Measurements from ENCODE around the gene KLF6. TPM values are rescaled to one million over a fixed set of nuclear protein-coding genes. Genes with fewer than 3 reads are reported as not detected.

KLF6 gene
- total RNA-seq, 3 donors from 2014 or later (not counting 1 experiment from before 2014, with no cell fraction given), result 1,044 to 1,768 (median 1,056) TPM

GRCh38 chr10:3791974-3792633, 7.1 kb upstream of the KLF6 start:
- H3K4me3 ChIP-seq (ENCODE audit: low read length), result no peak overlapping the region
- H3K27me3 ChIP-seq (ENCODE audit: control insufficient read depth, insufficient read depth, low read length), result no peaks in the 10 kb centered on the region
- Mint-ChIP-seq H3K36me3 (no peaks in the 10 kb centered on the region), H3K27ac (no peak overlapping the region), H3K27me3 (ENCODE audit: low read depth in 2 of 2) (no peaks in the 10 kb centered on the region), H3K4me1 (no peaks in the 10 kb centered on the region), H3K4me3 (no peak overlapping the region), H3K9me3 (no peaks in the 10 kb centered on the region)
- DNase-seq (no peak), ATAC-seq (no peak)
- TF ChIP-seq CTCF (IDR thresholded peaks at IDR 0.05), result no peak
- H3K4me1 ChIP-seq (ENCODE audit: control insufficient read depth, insufficient read depth, low read length), result no peaks in the 10 kb centered on the region
- H3K36me3 ChIP-seq (ENCODE audit: control insufficient read depth, insufficient read depth, low read length), result no peaks in the 10 kb centered on the region
- WGBS (ENCODE audit: insufficient coverage), result 79% methylated on average over 3 of the region's 3 CpGs
- no peaks in the 10 kb centered on the region for H3K9me3 ChIP-seq (ENCODE audit: control insufficient read depth, insufficient read depth, low read length)
- H3K27ac ChIP-seq (ENCODE audit: low read length), result no peak overlapping the region
- intact Hi-C loops (cut with micrococcal nuclease), result no loop called here

GRCh38 chr10:3790858-3791257, 5.8 kb upstream of the KLF6 start:
- Histone ChIP-seq H3K27me3 (ENCODE audit: control insufficient read depth, insufficient read depth, low read length) (no peaks in the 10 kb centered on the region), H3K4me3 (ENCODE audit: low read length) (no peak overlapping the region), H3K4me1 (ENCODE audit: control insufficient read depth, insufficient read depth, low read length) (peaks cover 2% of the 10 kb centered on the region), H3K36me3 (ENCODE audit: control insufficient read depth, insufficient read depth, low read length) (no peaks in the 10 kb centered on the region), H3K9me3 (ENCODE audit: control insufficient read depth, insufficient read depth, low read length) (no peaks in the 10 kb centered on the region), H3K27ac (ENCODE audit: low read length) (no peak overlapping the region)
- Mint-ChIP-seq H3K27ac (no peak overlapping the region), H3K36me3 (no peaks in the 10 kb centered on the region), H3K4me3 (no peak overlapping the region), H3K9me3 (no peaks in the 10 kb centered on the region), H3K4me1 (peaks cover 8 to 9% of the 10 kb centered on the region in 2 donors), H3K27me3 (ENCODE audit: low read depth in 2 of 2) (peaks cover 0 to 2% of the 10 kb centered on the region in 2 donors)
- no peak for TF ChIP-seq CTCF (IDR thresholded peaks at IDR 0.05)
- DNase-seq (no peak), ATAC-seq (no peak)
- intact Hi-C loops (cut with micrococcal nuclease), result no loop called here
- 92% methylated on average over 5 of the region's 6 CpGs for WGBS (ENCODE audit: insufficient coverage)

- Mint-ChIP-seq H3K4me3 (no peak overlapping the region), H3K36me3 (no peaks in the 10 kb centered on the region), H3K27ac (no peak overlapping the region), H3K4me1 (peaks cover 10 to 14% of the 10 kb centered on the region in 2 donors), H3K27me3 (ENCODE audit: low read depth in 2 of 2) (peaks cover 0 to 4% of the 10 kb centered on the region in 2 donors), H3K9me3 (no peaks in the 10 kb centered on the region)
- ATAC-seq (no peak), DNase-seq (no peak)
- intact Hi-C loops (cut with micrococcal nuclease), result no loop called here
- no peak for TF ChIP-seq CTCF (IDR thresholded peaks at IDR 0.05)
- no peaks in the 10 kb centered on the region for H3K27me3 ChIP-seq (ENCODE audit: control insufficient read depth, insufficient read depth, low read length)
- no peak overlapping the region for H3K27ac ChIP-seq (ENCODE audit: low read length)
- no peaks in the 10 kb centered on the region for H3K36me3 ChIP-seq (ENCODE audit: control insufficient read depth, insufficient read depth, low read length)
- H3K9me3 ChIP-seq (ENCODE audit: control insufficient read depth, insufficient read depth, low read length), result no peaks in the 10 kb centered on the region
- peaks cover 4% of the 10 kb centered on the region for H3K4me1 ChIP-seq (ENCODE audit: control insufficient read depth, insufficient read depth, low read length)
- WGBS (ENCODE audit: insufficient coverage), result no CpG with 5 or more reads among the region's 1 CpG
- no peak overlapping the region for H3K4me3 ChIP-seq (ENCODE audit: low read length)
Measured at GRCh38 chr10:3790272-3790671, 5.3 kb upstream of the KLF6 start.

- 97% methylated on average over 2 of the region's 2 CpGs for WGBS (ENCODE audit: insufficient coverage)
Measured at GRCh38 chr10:3789621-3790020, 4.6 kb upstream of the KLF6 start.

More at GRCh38 chr10:3789621-3790020, 4.6 kb upstream of the KLF6 start:
- Histone ChIP-seq H3K36me3 (ENCODE audit: control insufficient read depth, insufficient read depth, low read length) (no peaks in the 10 kb centered on the region), H3K9me3 (ENCODE audit: control insufficient read depth, insufficient read depth, low read length) (no peaks in the 10 kb centered on the region), H3K27me3 (ENCODE audit: control insufficient read depth, insufficient read depth, low read length) (no peaks in the 10 kb centered on the region), H3K4me3 (ENCODE audit: low read length) (no peak overlapping the region), H3K4me1 (ENCODE audit: control insufficient read depth, insufficient read depth, low read length) (peaks cover 4% of the 10 kb centered on the region), H3K27ac (ENCODE audit: low read length) (no peak overlapping the region)
- Mint-ChIP-seq H3K27ac (no peak overlapping the region), H3K9me3 (no peaks in the 10 kb centered on the region), H3K4me1 (peaks cover 10 to 16% of the 10 kb centered on the region in 2 donors), H3K27me3 (ENCODE audit: low read depth in 2 of 2) (peaks cover 0 to 4% of the 10 kb centered on the region in 2 donors), H3K4me3 (no peak overlapping the region), H3K36me3 (no peaks in the 10 kb centered on the region)
- TF ChIP-seq CTCF (IDR thresholded peaks at IDR 0.05), result no peak
- ATAC-seq, result no peak
- intact Hi-C loops (cut with micrococcal nuclease), result no loop called here
- DNase-seq, result no peak

Data from natural killer cell (primary cell).